GM10266 (cell line): ENCODE data around the gene OAT.

Experiments used
- DNase-seq: peaks from one replicate; pipeline ENCODE4 v3.0.0; 2012; ENCODE audit errors: extremely low spot score
- TF ChIP-seq, protein P1 (sequence below): IDR thresholded peaks from 2 replicates; pipeline ENCODE4 v1.5.1; 2012; ENCODE audit warnings: mild to moderate bottlenecking, low read depth; ENCODE audit not compliant: control insufficient read depth, insufficient read depth; ENCODE audit errors: missing control alignments

Gene OAT

DNA sequence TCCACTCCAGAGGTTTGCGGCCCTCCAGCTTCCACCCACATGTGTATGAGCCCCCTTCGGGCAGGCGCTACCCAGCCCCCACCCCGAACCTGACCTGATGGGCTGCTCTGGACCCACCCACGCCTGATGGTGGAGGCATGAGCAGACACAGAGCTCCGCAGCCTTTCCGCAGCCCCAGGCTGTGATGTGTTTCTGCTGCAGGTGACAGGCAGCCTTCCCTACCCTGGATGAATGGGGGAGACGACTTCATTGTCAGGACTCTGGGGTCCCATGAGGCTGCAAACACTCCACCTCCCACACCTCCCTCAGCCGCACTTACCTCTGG lies 61.2 kb downstream of the OAT start:
- DNase-seq: no peak
- TF ChIP-seq, protein P1, sequence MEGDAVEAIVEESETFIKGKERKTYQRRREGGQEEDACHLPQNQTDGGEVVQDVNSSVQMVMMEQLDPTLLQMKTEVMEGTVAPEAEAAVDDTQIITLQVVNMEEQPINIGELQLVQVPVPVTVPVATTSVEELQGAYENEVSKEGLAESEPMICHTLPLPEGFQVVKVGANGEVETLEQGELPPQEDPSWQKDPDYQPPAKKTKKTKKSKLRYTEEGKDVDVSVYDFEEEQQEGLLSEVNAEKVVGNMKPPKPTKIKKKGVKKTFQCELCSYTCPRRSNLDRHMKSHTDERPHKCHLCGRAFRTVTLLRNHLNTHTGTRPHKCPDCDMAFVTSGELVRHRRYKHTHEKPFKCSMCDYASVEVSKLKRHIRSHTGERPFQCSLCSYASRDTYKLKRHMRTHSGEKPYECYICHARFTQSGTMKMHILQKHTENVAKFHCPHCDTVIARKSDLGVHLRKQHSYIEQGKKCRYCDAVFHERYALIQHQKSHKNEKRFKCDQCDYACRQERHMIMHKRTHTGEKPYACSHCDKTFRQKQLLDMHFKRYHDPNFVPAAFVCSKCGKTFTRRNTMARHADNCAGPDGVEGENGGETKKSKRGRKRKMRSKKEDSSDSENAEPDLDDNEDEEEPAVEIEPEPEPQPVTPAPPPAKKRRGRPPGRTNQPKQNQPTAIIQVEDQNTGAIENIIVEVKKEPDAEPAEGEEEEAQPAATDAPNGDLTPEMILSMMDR: no peak

GRCh38 chr10:124356701-124357560 lies 61.8 kb downstream of the OAT start:
- TF ChIP-seq, protein P1: no peak
- DNase-seq: no peak

GRCh38 chr10:124354411-124355382 lies 64.0 kb downstream of the OAT start:
- TF ChIP-seq, protein P1: no peak

GRCh38 chr10:124353896-124354295 lies 64.8 kb downstream of the OAT start:
- TF ChIP-seq, protein P1: no peak
- no peak for DNase-seq

More at GRCh38 chr10:124354411-124355382, 64.0 kb downstream of the OAT start:
- DNase-seq: peak; percentile 49

GRCh38 chr10:124353091-124353815 lies 65.5 kb downstream of the OAT start:
- no peak for DNase-seq
- TF ChIP-seq, protein P1: no peak

- no peak for DNase-seq
- TF ChIP-seq, protein P1: no peak
These were observed 67.1 kb downstream of the OAT start for GRCh38 chr10:124351481-124352220.
